ENCODE measurements around the gene PSMB3.
"Not testable (repeated sequence)": the region's sequence is repeated elsewhere in the genome, so short reads cannot be mapped to it uniquely, and the experiment has no call there.

Gene PSMB3

DNA sequence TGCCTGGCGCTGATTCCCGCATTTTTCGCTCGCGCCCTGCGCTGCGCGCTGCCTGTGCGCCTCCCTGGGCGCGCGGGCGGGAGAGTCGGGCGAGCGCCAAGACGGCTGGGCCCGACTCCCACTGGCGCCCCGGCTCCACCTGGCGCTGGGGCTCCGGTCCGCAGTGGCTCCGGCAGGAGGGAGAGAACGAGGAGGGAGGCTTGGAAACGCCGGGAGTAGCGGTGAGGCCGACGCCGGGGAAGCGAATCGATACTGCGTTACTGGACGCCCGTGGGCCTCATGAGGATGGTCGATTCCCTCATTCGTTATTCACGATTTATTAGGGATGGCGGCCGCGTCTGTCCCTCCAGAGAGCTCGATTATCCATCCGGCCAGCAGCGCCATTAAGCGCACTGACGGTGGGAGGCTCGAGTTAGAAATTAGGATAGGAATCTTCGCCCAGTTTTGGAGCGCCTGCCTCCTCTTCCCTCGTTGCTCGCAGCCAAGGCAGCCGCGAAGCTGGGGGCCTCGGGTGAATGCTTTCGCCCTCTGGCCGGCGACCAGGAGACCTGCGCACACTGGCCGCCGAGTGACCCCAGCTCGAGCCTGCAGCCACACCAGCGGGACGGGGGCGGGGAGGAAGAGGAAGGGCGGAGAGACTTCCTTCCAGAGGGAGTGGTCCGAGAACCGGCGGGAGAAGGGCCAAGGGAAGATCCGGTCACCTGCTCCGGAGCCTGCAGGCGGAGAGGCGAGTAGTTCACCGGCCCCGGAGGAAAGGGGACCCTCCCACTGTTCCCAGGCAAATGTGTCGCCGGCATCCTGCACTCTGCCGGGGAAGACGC, 3.1 kb upstream of the PSMB3 start:
- peak; percentile 45 for DNase-seq (ENCODE audit: low spot score)

GRCh38 chr17:38750044-38750311, 2.6 kb upstream of the PSMB3 start:
- DNase-seq (ENCODE audit: low spot score), result no peak

DNA sequence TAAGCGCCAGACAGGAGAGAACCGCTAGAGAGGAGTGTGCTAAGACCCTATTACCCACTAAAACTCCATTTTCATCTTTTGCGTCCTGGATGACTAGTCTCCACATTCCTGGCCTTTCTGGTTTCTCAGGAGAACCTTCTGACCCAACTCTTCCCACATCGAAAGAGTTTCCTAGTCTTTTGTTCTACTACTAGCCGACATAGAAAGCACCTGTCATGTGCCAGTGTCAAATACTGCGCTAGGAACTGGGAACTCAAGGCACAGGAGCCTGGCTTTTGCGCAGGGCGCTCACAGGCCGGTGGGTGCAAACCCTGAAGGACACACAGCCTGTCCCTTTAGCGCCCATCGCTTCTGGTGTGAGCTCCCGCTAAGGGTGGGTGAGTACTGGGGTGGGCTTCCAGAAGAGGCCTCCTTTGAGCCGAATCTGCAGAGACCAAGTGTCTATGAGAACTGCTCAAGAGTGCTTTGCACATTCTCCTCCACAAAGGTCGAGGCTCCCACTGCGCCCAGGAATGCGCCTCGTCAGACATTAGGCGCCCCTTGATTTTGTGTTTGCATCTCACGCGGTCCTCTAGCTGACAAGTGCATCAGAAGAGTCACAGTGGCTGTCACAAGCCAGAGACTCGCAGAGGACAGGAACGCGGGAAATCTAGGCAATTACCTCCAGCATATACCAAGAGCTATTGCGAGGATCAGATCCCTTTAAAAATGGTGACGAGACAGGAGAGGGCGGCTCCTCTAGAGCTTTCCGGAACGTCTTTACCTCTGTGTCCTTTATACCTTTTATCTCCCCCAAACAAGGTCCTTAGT, 2.0 kb upstream of the PSMB3 start:
- DNase-seq (ENCODE audit: low spot score), result no peak

DNA sequence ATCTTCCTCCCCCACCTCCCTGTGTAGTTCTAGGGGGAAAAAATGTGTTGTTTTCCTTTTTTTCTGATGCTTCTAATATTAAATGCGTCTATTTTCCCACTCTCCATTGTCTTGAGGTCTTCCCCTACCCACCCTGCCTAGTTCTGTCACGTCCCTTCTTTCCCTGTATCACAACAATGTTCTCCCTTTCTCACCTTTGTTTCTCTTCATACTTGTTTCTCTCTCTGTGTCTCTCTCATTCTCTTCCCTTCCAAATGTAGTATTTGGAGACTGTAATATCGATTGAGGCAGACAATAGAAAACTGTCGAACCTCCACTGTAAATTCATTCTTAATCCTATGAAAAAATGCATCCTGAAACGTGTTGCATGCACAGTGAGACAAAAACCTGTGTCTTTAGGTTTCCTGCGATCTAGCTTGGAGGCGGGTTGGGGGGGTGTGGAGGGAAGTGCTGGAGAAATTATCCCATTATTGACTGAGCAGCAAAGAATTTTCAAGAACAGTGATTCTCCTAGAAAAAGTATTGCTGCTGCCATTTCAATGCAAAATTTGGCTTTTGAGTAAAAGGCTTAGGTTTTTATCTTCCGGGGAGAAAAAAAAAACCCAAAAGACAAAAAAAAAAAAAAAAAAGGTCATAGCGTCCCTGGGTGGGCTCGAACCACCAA, 1.3 kb upstream of the PSMB3 start:
- DNase-seq (ENCODE audit: low spot score), result no peak

DNA sequence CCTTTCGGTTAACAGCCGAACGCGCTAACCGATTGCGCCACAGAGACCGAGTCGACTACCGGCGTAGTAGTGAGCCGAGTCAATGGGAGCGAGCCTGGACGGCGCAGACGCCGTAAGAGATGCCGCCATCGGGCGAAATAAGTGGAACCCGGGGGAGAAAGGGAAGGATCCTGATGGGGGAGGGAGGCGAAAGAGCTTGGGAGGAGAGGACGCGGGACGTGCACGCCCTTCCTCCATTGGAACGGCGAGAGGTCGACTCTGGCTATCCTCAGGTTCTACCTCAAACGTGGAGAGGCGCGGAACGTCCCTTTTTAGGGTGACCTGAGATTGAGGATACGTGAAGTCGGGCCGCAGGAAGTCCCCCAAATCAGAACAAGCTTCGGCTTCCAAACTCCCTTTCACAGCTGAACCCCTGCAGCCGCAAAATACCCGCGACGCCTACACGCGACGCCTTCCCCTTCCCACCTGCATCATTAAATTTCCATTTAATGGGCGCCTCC, 683 bp upstream of the PSMB3 start:
- peak; percentile 83 for DNase-seq (ENCODE audit: low spot score)

GRCh38 chr17:38753071-38753506, 548 bp downstream of the PSMB3 start:
- no peak for DNase-seq (ENCODE audit: low spot score)

- no peak for DNase-seq (ENCODE audit: low spot score)
Observed at GRCh38 chr17:38761612-38762011, 9.1 kb downstream of the PSMB3 start.

DNA sequence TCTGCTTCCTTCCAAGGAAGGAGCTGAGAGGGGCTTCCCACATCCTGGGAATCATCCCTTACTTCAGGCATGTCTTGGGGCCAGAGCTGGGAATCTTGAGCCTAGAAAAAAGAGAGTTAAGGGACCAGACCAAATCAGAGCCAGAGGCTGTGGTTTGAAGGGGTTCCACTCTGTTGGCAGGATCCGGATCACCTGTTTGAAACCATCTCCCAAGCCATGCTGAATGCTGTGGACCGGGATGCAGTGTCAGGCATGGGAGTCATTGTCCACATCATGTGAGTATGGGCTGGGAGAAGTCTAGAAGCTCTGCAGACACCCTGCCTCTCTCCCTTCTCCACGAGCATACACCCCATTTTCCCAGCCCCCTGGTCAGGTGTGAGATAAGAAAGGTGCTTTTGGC, 9.7 kb downstream of the PSMB3 start:
- DNase-seq (ENCODE audit: low spot score), result no peak

- DNase-seq (ENCODE audit: low spot score), result no peak
Observed at GRCh38 chr17:38766341-38766740, 13.8 kb downstream of the PSMB3 start.

DNA sequence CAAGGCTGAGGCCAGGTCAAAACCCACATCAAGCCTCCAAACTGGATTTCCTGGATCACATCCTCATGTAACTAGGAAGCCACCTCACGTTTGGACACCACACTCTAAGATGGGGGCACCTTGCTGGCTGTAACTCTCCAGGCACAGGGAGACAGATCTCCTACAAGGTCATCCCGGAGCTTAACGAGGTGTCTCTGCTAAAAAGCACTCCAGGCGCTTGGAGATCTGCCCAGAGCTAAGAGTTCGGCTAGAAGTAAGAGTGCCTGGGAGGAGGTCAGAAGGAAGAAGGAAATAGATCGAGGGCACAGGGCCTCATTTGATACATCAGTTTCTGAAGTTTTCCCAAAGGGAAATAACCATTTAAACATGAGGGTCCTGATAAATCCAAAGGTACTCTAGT, 15.9 kb downstream of the PSMB3 start:
- no peak for DNase-seq (ENCODE audit: low spot score)

DNA sequence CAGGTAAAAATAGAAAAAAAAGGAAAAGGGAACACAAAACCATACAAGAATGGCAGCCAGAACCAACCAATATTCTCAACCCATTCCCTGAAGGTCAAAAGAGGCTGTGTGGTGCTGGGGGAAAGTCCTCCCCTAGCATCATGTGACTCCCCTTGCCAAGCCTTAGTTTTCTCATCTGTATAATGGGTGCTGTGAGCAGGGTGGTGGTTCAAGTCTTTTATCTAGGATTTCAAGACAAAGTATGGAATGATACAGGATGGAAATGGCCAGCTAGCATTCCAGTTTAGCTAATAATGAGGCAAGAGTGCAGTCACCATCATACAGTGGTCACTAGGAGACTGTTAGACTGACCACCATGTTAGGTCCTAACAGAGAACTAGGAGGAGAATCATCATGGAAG, 20.7 kb downstream of the PSMB3 start:
- no peak for DNase-seq (ENCODE audit: low spot score)

- DNase-seq (ENCODE audit: low spot score), result no peak
Observed at GRCh38 chr17:38777641-38778250, 25.2 kb downstream of the PSMB3 start.

DNA sequence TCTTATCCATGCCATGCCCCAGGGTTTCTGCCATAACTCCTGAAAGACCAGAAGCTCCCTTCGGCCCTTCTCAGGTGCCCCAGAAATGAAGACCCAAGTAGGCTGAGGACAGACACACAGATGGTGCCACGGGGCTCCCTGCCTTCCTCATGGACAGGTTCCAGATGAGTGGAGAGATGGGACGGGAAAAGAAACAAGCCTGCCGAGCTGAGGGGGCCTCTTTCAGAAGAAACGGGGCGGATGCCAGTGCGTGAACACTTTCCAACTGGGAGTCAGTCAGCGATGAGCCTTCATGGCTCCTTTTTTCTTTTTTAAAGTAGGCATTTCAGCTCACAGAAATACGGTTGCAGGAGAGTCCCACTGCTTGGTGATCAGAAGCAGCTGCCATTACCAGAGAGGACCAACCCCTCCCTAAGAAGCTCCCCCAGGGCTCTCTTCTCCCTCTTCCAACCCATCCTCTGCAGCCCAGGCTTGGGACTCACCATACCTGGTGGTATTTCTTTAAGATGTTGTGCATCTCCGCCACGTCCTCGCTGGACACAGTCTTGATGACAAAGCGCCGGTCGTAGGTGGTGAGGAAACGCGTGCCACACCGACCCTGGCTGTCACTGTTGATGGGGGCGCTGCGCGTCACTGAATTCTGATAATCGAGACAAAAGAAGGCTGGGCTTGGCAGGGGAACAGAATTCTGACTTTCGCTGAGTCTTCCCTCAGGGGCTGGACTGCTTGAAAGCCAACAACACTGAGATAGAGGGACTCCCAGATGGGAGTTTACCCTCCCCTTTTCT, 27.6 kb downstream of the PSMB3 start:
- DNase-seq (ENCODE audit: low spot score), result no peak

DNA sequence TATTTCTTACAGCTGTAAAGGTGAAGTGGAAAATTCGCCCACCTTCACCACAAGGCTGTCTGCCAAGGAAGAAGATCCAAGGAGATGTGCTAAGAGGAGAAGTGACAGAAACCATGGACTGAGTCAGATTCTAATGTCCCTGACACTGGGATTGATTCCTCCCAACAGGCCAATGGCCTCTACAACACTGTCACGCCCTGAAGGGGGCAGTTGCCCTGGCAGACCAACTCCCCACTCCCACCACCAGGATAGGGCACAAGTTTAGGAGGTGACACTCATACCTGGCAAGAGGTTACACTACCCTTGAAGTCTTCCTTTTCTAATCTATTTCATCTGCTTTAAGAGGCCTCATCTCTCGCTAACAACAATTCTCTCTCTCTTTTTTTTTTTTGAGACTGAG, 30.7 kb downstream of the PSMB3 start:
- DNase-seq (ENCODE audit: low spot score), result no peak

DNA sequence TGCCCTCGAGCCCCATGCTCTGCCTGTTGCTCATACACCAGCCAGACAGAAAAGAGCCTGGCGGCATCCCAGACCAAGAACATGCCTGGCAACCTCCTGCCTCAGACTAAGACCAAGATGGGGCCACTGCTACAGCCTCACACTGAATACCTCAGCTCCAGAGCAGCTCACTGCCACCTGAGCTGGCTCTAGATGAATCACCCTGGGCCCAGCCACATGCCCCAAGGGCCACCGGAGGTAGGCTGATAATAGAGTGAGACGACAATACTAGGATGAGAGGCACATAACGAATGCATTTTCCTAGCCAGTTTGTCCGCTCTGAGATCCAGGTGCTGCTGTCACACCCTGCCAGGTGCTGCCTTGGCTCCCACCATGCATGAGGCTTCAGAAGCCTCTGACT, 33.8 kb downstream of the PSMB3 start:
- no peak for DNase-seq (ENCODE audit: low spot score)

GRCh38 chr17:38787999-38788398, 35.5 kb downstream of the PSMB3 start:
- not testable (repeated sequence) for DNase-seq (ENCODE audit: low spot score)

- DNase-seq (ENCODE audit: low spot score), result no peak
Observed at GRCh38 chr17:38789185-38789584, 36.6 kb downstream of the PSMB3 start.

- not testable (repeated sequence) for DNase-seq (ENCODE audit: low spot score)
Observed at GRCh38 chr17:38790148-38790707, 37.7 kb downstream of the PSMB3 start.

- DNase-seq (ENCODE audit: low spot score), result no peak
Observed at GRCh38 chr17:38791162-38791561, 38.6 kb downstream of the PSMB3 start.

DNA sequence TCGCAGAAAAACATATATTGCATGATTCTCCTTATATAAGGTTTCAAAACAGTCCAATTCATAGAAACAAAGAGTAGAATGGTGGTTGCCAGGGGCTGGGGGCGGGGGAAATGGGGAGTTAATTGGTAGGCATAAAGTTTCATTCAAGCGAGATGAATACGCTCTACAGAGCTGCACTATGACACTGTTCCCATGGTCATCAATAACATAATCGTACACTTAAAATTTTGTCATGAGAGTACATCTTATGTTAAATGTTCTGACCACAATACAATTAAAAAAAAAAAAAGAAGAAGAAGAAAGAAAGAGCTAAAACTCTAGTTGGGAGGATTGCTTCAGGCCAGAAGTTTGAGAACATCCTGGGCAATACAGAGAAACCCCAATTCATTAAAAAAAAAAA, 41.7 kb downstream of the PSMB3 start:
- no peak for DNase-seq (ENCODE audit: low spot score)

DNA sequence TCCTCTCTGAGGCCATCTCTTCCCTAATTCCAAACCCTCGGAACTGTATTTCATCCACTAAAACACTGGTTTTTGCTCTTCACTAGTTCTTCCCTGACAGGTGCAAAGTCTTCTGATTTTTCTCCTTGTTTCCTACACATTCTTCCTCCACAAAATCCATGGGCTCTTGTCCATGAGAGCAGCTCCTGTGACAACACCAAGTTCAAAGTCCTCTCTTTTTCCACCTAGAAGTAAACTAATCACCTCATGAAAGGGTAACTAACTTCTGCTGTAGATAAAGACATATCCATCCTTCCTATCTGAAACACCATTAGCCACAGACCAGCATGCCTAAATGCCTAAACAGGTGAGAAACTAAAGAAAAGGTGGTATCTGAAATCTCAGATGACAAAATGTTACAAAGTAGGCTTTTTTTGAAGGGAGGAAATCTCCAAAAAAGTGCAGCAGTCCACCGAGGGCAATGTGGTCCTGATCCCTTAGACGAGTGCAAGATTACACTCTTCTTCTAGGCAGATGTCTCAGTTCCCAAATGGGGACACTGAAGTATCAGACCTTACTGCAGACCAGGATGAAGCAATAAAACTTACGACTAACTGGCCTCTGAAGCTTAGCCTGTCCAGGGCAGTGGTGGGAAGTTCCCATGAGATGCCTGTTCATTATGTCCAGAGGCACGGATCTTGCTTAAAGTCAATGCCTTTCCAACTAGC, 44.1 kb downstream of the PSMB3 start:
- no peak for DNase-seq (ENCODE audit: low spot score)

Measured in COLO829 (cell line).